Stimulated activated CD4-positive, alpha-beta T cell treated with anti-CD3 and anti-CD28 coated beads, Interleukin-4, amount 100 ng/mL, for 48 hours (primary cell): ENCODE data around the gene DELE1.

Source experiments
- DNase-seq, 2 donors: peaks; one replicate each; pipeline ENCODE4 v3.0.0-alpha.2; 2020; ENCODE audit warnings: low read depth in 2 of 2

The DELE1 gene

DNA sequence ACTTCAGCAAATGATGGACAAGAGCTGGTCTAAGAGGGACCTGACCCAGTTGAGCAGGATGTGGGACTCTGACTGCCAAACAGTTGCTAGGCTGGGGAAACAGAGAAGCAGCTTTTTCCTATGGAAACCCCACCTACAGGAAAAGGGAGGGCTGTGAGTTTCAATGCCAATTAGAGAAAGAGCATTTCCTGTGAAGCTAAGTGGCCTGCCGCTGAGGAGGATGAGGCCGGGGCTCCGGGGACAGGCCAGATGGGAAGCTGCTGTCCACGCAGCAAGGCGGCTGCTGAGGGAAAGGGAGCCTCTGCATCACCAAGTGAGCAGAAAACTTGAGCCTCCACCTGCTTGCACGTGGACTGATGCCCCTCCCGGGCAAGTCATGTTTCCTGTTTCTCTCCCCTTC is 34.4 kb downstream of the DELE1 start, which contains the start of gene PCDH12:
PCDH12 (minus strand) TSS at position 90 of the 400 bp plus-strand sequence. CDS start 351 bp downstream, outside the sequence.
- no peak for DNase-seq

DNA sequence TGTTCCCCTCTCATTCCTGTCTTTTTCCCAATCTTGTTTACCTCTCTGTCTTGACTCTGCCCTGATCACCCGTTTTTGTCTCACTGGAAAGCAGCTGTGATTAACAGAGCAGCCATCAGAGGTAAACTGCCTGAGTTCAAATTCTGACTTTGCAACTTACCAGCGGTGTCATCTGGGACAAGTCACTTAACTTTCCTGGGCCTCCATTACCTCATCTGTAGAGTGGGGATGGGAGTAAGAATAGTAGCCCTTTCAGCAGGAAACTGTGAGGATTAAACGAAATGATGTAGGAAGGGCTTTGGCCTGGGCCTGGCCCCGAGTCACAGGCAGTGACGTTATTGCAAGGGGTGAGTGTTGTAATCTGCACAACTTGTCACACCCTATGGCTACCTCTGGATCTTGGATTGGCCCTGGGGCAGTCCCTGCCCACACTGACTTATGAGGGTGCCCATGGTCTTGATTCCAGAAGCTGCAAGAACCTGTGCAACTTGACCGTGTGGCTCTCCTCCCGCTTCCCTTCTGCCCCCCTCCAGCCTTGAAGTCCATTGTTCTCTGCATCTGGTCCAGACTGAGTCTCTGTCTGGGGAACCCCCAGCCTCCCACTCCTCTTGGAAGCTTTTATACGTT is 35.0 kb downstream of the DELE1 start:
- no peak for DNase-seq

DNA sequence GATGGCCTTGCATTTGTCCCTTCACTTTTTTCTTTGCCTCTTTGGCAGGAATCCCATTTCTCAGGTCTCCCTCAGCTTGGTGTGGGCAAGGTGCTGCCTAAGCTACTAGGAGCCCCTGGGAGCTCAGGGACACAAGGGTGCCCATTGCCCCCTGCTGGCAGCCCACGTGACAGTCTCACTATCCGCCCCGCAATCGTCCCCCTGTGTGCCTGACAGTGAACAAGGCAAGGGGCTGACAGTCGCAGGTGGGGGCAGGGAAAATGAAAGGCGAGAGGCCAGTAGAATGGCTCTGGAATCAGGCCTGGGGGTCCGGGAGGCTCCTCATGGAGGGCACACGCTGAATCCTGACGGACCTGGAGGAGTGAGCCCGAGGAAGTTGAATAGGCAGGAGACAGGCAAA is 36.3 kb downstream of the DELE1 start:
- no peak for DNase-seq

DNA sequence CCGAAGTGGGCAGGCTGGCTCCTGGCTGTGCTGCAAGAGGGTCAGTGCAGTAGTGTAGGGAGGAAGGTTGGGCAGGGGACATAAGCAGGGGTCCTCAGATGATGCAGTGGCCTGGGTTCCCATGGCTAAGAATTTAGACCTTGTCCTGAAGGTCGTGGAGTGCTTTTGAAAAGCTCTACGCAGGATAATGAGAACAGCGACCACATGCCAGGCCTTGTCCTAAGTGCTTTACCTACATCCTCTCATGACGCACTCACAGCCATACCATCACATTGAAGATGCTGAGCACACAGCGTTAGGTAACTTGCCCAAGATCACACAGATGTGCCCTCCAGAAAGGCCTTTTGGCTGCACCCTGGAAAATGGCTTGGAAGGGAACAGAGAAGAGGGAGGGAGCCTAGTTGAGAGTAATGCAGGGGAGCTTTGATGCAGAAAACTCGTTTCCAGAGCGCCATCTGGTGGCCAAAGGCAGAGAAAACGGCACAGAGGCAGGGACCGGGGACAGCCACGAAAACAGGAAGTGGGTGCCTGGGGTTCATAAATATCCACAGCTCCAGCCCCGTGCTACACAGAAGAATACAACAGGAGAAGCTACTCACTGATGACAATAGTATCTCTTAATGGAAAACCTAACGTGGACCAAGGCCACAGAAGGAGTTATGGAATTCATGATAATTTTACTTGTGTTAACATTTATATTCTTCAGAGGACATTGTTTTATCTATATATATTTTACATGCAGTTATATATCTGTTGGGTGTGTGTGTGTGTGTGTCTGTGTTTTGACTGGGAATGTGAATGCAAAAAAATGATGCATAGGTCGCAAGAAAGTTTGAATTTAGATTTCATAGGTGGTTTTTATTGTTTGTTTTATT is 37.0 kb downstream of the DELE1 start:
- DNase-seq: peak; percentile 85 to 88

DNA sequence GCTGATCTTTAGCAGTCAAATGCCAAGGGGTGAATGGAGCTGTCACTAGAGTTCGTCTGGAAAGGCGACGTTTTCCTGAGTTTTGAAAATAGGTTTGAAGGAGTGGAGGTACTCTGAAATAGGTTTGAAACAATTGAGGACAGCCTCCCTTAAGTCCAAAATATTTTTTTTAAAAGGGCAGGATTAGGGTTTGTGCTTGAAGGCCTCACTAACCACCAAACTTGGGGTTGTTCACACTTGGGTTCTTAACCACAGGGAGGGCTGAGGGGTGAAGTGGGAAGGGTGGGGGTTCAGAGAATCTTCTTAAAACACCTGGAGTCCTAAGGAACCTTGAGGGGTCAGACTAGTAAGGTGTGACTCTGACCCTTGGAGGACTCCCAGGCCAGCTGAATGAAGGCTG is 37.8 kb downstream of the DELE1 start:
- DNase-seq: no peak

DNA sequence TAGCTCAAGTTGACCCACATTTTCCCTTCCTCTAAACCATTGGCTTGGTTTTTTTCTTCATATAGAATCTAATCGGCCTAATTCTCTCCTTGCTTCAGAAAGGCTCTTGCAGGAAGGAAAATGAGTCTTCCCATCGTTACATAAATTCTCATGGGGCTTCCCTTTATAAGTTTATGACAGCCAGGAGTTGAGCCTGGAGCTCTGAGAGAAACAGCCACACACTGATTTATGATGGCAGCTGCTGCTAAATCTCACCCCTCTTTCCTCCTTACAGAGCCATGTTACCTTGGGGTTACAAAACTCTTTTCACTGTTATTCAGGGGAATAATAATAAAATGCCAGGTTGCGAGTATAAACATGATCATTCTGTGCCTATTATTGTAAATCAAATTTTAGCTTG is 40.0 kb downstream of the DELE1 start:
- no peak for DNase-seq

DNA sequence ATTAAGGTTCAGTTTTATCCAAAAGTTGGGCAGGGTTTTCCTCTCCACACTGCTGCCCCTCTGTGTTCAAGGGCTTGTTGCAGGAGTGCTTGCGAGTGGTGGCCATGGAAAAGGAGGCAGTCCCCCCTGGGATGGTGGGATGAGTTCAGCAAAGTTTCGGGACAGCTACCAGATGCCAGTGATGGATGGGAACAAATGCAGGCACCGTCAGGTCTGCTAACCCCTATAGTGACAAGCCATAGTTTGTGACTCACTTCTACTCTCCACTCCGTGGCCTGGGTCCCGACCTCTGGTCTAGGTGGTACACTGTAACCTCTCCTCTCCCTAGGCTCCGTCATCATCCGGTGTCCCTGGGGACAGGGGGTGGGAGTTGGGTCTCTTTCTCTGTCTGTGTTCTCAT is 41.4 kb downstream of the DELE1 start:
- DNase-seq: no peak

DNA sequence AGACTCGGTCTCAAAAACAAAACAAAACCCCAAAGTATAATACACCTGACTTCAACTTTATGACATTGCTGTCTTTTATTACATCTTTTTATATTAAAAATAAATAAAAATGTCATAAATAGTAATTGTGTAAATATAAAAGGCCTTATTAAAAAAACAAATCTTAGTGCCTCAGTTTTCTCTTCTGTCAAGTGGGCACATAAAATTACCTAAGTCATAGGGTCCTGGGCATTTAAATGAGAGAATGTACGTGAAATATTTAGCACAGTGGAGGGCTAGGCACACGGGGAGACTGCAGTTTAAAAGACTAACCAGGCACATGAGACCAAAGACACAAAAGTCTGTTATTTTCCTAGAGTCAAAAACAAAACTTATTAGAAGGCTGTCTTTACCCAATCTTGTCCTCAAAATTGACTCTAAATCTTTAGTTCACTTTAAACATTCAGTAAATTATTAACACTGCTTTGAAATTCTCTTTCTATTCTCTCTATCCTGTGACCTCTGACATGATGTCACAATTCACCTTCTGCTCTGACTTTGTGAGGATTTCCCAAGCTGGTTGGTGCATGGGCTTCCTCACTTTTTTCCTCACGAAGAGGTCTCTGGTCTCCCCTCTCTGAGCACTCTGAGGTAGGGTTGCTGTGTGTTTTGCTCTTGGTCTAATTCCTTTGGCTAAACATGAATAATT is 42.7 kb downstream of the DELE1 start:
- DNase-seq: no peak

DNA sequence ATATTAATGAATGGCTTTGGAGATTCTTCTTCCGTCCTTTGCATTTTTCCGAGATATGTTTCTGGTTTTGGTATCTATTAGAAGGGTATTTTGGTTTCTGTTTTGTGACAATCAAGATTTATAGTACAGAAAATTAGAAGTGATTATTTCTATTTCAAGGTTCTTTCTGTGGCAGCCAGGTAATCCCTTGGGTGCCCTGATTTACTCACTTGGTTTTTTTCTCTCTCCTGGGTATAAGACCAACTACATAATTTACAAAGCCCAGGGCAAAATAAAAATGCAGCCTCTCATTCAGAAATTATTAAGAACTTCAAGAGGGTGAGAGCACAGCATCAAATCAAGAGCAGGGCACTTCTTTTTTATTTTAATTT is 43.3 kb downstream of the DELE1 start:
- no peak for DNase-seq

DNA sequence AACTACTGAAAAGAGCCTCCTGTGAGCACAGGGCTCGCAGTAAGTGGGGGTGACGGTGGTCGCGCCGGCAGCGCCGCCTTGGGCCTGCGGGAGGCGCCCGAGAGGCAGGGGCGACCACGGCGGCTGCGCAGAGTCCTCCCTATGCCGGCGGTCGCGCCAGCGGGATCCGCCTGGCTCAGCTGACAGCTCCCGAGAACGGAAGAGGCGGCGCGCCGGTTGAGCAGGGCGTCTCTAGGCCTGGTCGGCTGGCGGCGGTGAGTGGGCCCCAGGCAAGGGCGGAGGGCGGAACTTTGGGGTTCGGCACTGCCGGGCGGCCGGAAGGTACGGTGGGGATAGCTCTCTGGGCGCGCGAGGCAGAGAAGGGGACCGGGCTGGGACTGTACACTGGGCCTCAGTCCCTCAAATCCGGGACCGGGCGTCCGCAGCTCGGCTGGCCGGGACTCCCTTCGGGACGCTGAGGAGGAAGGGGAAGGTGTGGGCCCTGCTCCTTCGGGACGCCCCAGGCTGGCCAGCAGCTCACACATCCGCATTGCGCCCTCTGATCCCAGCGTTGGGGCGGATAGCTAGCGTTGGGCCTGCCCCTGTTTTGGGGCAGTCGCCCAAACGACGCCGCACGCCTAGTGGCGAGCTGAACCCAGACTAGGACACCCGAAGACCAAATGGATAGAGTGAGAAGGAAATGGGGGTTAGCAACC is 45.4 kb downstream of the DELE1 start, which contains the start of gene RNF14:
RNF14 (plus strand) TSS at position 192 of the 695 bp plus-strand sequence. CDS start 4,484 bp downstream, outside the sequence.
- DNase-seq: peak; percentile 90 to 95

DNA sequence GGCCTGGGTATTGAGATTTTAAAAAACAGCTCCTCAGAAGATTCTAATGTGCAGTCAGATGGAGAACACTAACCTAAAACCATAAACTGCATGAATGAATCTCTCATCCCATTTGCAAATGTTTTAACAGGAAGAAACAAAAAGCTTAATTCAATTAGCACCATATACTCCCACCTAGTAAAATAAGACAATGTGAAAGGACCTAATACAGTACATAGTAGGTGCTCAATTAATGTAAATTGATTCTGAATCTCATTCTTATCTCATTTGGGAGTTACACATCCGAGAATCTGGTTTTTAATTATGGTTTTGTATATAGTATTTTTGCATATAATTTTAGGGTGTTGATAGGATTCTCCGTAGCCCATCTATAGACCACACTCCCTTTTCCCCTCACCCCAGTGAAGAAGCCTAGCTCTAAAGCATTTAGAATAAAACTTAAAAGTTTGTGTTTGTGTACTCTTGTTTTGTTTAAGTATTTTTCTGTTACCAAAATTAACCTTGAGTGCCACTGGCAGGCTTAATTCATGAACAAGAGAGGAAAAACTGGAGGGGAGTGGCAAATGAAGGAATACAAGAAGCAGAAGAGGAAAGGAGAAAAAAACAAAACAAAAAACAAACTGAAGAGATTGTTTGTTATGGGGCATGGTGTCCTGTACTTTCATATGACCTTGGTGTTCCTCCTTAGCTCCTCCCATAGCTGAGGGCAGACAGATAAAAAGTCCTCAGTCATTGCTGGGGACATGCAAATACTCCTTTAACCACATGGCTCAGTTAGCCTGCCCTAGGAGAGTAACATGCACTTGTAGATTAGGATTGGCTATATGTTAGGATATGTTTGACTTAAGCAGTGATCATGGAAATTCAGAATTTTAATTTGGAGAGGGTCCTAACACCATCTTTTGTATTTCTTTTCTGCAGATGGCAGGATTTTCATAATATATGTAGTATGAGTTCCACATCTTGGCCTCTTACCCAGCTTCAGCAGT is 46.4 kb downstream of the DELE1 start:
- DNase-seq: no peak

DNA sequence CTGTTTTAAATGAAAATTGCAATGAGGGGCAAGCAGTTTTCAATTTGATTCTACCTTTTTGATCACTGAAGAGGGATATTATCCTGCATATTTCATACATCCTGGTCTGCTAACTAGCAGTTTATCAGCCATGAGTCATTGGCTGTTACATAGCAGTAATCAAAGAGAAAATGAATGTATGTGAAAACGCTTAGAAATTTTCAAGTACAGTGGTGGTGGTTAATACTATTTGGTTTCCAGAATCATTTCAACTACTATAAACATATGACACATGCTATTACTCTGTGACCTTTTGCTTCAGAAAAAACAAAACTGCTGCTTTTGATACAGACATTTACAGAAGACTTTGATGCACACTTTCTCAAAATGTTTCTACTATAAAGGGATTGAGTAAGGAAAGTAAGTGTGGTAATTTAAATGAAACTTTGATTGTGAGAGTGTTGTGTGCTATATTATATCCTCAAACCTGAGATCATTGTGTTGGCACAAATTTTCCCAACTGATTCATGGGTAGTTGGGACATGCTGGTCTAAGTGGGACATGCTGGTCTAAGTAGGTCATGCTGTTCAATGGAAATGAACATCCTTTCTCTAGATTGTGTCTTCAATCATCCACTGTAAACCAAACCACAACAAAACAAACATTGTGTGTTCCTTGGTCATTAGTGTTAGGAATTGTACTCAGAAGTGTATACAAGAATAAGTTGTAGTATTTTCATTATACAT is 50.4 kb downstream of the DELE1 start:
- DNase-seq: no peak

DNA sequence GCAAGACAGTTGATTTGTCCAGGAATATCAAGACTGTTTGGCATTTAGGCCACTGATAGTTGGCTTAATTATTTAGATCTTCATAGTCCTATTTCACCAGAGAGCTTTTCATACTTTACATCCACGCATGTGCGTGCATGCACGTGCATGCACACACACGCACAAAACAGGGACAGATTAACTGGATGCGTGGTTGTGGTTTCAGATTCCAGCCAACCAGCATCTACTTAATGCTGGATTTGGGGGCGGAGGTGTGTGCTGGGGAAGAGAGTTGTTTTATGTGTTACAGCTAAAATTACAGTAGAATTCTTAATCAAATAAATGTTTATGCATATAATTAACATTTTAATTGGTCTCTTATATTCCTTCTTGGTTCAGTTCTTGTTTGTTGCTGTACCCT is 52.5 kb downstream of the DELE1 start:
- no peak for DNase-seq

DNA sequence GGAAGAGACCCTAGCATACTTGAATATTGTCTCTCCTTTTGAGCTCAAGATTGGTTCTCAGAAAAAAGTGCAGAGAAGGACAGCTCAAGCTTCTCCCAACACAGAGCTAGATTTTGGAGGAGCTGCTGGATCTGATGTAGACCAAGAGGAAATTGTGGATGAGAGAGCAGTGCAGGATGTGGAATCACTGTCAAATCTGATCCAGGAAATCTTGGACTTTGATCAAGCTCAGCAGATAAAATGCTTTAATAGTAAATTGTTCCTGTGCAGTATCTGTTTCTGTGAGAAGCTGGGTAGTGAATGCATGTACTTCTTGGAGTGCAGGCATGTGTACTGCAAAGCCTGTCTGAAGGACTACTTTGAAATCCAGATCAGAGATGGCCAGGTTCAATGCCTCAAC is 54.7 kb downstream of the DELE1 start:
- no peak for DNase-seq

DNA sequence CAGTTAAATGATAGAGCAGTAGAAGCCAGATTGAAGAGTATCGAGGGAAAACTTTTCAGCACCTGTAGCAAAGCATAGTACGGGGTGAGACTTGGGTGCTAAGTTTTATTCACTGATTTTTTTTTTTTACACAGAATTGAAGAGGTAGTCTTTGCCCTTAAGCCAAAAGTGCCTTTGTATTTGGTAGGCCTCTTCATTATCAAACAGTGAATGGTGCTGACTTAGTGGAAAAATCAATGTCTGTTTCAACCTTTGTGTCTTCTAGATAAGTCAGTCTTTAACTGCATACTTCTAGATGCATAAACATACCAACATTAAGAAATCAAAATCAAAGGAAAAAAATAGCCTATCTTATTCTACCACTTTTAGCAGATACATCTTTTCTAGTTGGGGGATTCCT is 59.0 kb downstream of the DELE1 start:
- DNase-seq: no peak

DNA sequence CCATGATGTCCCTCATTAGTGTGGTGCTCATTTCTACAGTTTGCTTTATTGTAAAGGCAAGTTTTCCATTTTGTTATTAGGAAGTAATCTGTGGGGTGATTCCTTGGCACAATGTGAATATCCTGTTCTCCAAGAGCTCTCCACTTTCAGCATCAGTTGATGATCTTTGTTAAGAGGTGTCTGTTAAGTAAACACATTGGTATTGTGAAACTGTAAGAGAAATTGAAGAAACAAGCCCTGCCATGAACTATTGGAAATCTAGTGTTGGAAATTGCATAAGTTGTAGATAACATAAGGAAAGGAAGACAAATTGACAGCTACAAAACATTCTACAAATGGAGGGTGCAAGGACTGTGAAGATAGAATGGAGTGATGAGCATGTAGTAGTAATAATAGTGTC is 62.4 kb downstream of the DELE1 start:
- no peak for DNase-seq

DNA sequence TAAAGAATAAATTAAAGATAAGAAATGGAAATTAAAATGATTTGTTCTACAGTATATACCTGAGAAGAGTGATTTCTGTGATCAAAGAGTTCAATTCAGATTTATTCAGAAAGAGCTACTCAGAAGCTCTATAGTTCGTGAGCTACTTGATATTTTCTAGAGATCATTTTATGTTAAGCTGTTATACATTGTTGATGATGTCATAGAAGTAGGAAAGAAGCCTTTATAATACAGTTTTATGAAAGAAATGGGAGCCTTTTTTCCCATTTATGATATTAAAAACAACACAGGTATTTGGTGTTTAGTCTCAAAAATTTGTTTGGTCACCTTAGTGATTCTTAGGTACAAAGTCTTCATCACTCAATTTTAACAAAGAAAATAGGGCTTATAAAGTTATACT is 66.0 kb downstream of the DELE1 start:
- no peak for DNase-seq
